Dedifferentiated amniotic fluid mesenchymal stem cell (primary cell): Measurements from ENCODE around the gene SLC13A2.

ENCODE experiments used
- DNase-seq: peaks from one replicate; pipeline ENCODE4 v3.0.0-alpha.2; 2016; ENCODE audit errors: extremely low spot score

The SLC13A2 gene

DNA sequence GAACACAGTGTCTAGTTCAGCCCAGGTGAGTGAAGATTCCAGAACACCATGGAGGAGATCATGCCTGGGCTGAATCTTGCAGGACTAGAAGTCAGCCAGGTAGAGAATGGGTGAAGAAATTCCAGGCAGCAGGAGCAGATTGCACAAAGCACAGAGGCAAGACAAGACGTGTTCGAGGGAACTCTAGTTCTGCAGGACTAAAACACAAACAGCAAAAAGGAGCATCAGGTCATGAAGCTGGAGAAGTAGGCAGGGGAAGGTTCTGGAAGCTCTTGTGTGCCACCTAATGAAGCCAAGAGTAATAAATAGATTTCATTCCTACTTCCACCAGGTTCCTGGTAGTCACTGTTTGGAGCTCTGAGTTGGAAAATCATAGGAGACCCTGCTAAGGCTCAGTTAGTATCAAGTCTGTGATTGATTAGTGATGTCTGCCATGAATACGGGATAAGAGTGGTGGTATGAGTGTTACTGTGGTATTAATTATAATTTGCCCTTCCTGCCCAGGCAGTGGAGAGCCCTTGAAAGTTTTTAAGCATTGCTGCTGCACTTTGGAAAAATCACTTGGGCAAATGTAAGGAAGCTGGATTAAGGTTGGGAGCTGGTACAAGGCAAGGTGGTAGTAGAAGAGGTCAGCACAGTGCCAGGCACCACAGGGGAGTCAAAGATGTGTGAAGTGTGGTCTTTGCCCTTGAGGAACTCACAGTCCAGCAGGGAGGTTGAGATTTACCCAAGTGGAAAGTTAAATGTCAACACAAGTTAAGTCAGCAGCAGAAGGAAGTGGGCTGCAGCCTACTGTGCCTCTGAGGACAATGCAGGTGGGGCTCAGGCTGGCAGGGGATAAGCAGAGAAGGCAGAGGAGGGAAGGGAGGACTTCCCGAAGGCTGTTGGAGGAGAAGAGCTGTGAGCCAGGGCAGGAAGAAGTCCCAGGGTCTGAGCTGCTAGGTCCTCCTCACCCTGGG lies 19.2 kb downstream of the SLC13A2 start:
- no peak for DNase-seq

DNA sequence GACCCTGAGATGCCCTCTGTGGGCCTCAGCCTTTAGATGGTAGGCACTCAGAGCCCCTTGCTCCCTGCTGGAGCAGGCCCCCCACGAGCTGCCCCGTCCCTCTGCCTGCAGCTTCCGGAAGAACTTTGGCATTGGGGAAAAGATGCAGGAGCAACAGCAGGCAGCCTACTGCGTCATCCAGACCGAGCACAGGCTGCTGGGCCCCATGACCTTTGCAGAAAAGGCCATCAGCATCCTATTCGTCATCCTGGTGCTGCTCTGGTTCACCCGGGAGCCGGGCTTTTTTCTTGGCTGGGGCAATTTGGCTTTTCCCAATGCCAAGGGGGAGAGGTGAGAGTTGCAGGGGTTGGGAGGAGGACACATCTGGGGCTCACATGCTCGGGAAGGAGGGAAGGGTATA lies 20.0 kb downstream of the SLC13A2 start:
- DNase-seq = no peak

DNA sequence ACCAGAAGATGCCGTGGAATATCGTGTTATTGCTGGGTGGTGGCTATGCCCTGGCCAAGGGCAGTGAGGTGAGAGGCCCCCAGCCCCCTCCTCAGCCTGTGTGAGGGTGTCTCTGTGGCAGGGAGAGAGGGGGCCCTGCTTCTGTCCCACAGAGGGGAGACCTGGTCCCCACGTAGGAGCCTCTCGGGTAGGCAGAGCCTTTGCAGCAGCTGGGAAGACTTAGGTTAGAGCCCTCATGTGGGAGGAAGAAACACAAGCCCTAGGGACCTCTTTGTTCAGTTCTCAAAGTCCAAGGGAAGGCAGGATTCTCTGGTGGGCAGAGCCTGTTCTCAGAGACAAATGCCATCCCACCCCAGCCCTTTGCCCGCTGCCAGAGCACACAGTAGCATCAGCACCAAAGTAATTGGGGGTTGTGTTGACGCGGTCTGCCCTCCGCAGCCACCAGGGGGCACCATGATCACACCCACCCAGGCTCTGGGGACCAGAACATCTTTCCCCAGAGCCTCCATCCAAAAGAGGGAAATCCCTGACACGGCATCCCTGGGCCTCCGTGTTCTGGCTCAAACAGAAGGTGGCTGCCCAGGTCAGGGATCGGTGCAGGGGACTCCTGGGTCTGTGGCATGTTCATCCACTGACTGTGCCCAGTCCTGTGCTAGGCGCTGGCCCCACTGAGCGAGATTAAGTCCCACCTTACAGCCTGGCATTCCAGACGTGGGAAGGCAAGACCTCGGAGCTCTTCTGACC lies 21.2 kb downstream of the SLC13A2 start:
- peak; percentile 39 for DNase-seq

DNA sequence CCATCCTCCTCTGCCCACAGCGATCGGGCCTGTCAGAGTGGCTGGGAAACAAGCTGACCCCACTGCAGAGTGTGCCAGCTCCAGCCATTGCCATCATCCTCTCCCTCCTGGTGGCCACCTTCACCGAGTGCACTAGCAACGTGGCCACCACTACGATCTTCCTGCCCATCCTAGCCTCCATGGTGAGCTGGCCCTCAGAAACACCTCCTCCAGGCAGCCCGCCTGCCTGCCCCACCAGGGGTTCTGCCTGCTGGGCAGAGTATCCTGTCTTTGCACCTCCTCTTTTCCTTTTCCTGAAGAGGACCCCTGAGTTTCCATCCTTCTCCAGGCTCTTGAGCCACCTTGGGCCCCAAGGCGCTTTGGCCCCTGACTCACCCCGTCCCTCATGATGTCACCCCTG lies 22.2 kb downstream of the SLC13A2 start:
- no peak for DNase-seq

DNA sequence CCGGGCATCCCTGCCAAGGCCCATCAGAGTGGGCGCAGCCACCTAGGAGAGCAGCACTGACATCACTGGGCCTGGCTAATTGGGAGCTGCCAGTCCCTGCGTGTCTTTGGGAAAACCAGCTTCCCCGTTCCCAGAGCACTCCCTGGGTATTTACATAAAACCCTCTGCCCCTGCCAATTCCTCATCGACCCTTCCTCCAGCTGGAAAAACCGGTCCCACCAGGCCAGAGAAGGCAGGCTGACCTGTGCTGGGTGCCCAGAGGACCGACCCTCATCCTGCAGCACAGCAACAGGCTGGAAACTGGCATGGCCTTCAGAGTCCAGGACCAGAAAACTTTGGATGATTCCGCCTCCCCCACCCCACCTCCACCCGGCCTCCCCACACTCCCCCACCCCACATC lies 24.5 kb downstream of the SLC13A2 start:
- no peak for DNase-seq

DNA sequence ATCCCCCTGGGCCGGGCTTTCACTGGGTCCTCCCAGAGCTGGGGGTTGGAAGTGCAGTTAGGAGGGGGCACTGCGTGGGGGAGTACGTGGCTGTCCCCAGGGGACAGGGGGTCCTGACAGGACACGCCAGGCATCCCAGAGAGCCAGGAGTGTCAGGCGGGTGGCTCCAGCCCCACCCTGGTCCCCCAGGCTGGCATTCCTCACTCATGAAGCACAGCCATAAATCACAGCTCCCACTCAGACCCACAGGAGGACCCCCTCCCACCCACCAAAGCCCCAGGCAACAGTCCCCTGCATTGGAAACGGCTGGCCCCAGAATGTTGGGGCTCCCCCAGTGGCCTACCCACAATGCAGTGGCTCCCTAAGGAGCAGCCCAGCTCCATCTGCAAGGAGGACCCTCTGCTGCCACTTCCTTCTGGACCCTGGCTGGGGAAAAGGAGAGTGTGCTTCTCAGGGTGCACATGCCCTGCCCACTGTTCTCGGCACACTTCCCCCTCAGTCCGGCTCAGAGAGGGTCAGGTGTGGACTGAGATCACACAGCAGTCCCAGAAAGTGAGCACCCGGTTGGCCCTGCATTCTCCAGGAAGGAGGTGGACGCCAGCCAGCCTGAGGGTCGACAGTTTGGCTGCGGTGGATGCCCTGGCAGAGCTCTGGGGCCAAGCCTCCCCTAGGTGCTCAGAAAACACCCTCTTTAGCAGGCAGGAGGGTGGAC lies 25.4 kb downstream of the SLC13A2 start:
- no peak for DNase-seq

DNA sequence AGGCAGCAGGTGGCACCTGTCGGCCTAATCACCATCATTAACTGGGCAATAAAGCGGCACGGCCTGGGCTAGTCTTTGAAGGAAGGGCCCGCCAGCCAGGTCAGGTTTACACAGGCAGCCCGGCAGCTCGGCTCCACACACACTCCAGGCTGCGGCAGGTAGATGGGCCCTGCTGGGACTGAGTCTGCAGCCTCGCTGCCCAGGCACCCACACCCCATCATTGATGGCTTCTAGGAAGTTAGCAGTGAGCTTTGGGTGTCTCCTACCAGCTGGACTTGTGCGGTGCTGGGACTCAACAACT lies 25.9 kb downstream of the SLC13A2 start:
- DNase-seq = no peak

DNA sequence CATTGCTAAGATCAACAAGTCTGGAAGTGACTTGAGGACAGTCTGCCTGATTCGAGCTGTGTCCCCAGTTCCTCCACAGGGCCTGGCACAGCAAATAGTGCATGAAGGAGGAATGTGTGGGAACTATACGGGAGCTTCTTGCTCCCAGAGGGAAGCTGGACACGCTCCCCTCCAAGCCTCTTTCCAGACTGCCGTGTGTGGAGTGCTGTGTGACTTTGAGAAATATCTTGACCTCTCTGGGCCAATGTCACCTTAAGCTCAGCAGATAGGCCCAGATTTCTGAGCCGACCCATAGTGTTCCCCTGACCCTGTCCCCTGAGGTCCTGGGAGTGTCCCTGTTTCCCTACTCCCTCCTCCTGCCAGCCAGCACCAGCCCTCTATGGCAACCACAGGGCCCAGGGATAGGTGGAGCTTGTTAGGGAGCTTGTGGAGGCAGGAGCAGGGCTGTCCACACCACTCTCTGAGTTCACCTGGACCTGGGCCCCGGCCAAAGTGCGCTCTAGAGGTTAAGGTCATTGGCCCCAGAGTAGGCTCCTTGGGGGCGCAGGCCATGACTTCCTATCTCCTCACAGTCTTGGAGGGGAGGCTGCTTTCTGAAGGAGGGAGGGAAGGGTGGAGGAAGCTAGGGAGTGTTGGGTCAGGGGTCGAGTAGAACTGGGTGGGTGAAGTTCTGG lies 26.4 kb downstream of the SLC13A2 start:
- no peak for DNase-seq

DNA sequence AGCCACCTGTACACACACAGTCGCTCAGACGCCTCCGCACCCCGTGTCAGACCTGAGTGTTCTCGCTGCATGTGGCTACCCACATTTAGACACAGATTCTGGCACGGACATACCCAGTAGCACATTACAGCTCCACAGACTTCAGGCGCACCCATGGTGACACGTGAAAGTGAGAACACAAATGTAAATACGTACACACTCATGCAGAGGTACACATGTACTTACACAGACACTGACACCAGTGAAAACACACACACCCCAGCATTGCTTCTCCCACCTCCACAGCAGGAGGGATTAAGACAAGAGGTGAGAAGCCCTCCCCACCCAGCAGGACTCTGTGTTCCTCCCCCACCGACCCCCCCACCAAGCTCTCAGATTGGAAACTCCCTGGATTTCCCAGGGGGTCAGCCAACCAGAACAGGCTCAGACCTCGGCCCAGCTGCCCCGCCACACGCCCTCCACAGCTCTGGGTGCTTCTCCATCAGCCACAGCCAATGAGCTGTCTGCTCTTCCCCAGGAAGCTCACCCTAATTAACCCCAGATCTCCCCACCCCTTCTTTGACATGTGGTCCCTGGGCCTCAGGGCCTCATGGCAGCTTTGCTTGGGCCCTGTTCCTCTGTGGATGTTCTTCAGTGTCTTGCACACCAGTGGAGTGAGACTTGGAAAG lies 27.4 kb downstream of the SLC13A2 start:
- no peak for DNase-seq

DNA sequence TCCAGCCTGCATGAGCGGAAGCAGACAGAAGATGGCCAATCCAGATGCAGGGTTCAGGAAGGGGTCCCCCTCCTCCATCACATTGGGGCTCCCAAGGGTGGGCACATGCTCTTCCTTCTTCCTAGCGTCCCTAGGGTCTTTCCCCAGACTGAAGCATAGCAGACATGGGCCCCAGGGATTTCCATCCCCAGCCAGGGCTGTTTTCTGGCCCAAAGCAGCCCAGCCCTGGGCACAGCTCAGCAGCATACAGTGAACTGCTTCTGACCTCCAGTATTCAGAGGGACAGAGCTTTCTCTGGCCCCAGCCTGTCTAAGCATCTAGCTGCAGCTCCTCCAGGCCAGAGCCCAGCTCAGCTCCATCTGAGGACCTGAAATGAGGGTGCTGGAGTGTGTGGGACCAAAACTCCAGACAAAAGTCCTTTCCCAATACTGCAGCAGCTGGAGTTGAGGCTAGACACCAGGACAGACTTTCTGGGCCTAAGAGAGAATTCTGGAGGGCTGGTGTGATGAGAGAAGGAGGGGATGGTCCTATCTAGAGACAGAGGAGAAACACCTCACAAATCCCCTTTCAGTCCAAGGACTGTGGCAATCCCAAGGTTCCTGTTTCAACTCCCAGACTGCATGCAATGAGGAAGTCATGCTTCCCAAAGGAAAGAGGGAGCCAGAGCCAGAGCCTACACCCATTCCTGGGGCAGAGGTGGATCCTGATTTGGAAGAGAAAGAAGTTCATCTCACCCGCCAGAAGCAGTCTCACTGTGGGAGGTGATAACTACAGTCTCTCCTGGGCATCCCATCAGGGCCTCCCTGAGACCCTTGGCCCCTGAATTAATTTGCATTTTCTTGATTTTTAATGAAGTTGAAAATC lies 28.2 kb downstream of the SLC13A2 start:
- DNase-seq = no peak

DNA sequence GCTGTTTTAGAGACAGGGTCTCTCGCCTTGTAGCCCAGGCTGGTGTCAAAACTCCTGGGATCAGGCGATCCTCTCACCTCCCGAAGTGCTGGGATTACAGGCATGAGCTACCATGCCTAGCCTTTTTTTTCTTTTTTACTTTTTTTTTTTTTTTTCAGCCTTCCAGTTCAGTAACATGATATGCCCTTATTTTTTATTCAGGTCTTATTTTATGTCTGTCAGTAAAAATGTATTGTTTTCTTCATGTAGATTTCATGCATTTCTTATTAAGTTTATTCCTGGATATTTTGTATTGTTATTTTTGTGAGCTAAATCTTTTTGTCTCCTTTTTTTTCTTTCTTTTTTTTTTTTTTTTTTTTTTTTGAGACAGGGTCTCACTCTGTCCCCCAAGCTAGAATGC lies 30.0 kb downstream of the SLC13A2 start:
- DNase-seq = no peak

DNA sequence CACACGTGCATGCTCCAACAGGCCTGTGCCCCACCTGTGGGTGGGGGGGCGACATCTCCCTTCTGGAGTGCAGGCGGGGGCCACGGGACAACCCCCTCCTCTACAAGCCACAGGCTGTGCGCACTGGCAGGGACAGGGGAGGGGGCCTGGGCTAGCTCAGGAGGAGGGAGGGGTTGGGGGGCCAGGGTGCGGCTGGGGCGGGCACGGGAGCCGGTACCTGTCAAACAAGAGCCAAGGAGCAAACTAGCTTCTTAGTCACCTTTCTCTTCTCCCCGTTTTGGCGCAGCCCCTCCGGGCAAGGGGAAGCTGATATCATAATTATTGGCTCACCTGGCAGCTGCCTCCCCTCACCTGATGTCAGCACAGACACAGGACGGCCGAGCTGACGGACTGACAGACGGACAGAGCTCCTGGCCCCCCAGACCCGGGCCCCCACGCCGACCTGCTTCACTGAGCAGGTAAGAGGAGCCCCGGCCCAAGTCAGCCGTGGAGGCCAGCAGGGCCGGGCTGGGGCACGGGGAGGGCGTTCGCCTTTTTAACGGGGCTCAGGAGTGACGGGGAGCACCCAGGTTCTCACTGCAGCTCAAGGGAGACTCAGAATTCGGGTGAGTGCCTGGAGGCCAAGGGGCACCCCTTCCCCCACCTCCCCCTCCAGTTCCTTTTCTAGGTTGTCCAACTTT lies 32.7 kb downstream of the SLC13A2 start, which contains the start of gene FOXN1:
FOXN1 (plus strand) TSS at position 363 of the 680 bp plus-strand sequence. CDS start 17,622 bp downstream, outside the sequence.
- DNase-seq = no peak

DNA sequence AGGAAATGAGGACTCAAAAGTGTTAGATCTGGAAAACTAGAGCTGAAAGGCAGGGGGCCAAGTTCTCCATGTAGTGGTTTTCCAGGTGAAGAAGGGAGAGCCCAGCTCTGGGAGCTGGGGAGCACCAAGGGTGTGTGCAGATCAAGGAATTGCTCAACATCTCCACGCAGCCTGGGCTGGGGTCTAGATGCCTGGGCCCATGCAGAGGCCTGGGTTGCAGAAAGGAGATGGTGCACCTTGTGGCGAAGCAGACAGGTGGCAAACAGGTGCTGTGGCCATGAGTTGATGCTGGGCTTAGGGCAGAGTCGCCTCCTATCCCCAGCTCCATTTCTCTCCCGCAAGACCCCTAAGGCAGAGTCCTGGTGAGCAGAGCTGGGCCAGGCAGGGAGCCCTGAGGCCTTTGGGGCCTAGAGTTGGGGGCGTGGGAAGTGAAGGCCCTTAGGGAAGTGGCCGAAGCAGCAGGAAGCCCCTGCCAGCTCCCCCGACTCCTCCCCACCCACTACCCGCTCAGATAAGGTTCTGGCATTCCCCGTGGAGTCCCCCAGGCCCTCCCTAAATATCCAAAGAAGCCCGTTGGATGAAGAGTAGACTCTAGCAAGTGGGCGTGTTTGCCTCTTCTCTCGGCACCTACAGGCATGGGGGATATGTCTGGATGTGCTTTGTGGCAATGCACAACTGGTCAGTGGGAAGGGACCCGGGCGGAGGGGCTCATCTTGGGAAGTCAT lies 33.5 kb downstream of the SLC13A2 start:
- no peak for DNase-seq

DNA sequence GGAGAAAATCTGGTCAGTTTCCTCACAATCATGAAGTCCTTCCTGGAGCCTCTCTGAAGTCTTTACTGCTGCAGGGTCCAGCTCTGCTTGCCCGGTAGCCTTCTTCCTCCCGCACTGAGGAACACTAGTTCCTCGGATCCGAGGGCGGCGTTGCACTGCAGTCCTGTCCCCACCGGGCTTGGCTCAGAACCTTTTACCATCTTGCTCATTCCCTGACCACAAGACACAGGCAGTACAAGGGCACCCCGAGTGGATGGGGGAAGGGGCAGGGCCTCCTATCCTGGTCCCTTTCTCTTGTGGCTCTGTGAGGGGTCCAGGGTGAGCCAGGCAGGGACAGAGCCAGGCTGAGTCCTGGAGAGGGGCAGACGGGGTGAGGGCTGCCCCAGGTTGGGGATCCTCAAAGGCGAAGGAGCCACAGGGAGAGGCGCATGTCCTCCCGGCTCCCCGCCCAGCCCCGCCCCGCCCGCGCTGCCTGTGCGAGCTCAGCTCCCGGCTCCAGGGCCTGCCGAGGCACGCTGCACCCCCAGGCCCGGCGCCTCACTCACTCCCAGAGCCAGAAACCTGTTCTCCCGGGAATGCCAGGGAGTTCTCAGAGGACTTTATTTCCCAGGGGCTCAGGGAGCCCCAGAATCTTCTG lies 34.2 kb downstream of the SLC13A2 start:
- no peak for DNase-seq

DNA sequence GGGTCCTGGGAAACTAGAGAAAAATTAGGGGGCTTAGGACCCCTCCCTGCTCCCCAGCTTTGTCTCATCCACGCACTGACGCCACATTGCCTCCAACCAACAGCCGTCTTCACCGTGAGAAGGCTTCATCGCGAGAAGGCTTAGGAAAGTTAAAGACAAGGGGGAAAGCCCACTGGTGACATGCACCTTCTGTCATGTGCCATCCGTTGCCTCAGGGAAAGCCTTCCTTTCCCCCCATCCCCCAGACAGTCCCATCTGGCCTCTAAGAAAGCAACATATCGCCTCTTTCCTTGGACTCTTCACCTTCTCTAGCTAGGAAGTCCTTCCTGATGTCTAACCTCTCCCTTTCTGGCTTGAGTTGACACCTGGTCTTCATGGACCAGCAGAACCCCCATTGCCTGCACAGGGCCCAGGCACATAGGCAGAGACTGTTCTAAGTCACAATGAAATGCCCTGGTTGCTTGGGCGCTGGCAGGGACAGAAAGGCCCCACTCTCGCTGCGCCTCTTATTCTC lies 34.8 kb downstream of the SLC13A2 start:
- no peak for DNase-seq

DNA sequence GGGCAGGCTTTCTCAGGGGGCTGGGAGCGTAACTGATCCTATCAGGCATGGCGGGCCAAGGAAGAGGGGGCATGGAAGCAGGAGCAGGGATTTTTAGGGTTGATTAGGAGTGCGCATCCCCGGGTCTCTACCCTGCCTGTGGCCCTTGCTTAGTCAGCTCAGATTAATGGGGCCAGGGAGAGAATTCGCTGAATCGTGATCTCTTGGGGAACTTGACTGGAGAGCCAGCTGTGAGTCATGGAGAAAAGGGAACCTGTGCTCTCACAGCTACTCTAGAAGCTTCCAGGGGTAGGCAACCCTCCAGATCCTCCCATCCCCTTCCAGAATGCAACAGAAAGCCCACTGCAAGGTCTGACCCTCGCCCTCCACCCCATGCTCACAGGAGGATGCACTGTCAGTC lies 36.3 kb downstream of the SLC13A2 start:
- DNase-seq = no peak

DNA sequence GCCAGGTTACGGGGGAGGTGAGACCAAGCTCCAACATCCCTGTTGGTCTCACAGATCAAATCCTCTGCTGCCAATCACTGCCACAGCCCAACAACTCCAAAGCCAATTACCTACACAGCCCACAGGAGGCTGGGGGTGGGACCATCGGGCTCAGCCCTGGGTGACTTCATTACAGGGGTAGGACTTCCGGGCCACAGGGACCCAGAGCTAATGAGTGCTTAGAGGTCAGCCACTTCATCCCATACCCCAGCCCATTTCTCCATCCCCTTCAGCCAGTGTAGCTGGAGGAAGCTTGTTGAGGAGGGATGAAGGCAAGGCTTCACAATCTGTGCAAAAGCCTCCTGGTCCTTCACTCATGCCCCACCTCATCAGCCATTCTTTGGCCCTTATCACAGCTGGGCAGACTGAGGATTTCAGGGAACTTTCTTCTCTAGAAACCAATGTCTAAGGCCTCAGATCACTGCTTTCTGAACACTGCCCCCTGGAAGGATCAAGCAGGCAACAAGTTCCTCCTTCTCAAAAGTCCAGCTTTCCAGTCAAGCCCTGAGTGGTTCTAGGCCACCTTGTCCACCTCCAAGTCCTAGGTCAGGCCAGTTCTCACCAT lies 38.5 kb downstream of the SLC13A2 start:
- no peak for DNase-seq

DNA sequence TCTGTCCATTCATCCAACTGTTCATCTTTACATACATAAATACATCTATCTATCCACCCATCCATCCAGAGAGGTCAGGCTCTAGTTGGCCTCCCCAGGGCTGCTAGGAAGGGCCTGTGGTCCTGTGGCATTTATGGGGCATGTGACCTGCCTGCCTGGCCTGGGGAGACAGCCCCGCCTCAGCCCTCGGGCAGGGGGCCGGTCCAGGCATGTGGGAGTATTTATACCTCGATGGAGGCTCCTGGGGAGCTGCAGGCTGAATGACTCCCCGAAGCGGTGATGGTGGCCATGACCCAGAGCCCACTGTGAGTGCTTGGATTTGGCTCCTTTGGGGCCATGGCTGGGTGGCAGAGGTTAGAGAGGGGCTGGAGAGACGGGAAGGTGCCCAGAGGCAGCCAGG lies 40.0 kb downstream of the SLC13A2 start:
- DNase-seq = no peak
